Measurements from ENCODE around the gene MARCHF2. TPM values are rescaled to one million over a fixed set of nuclear protein-coding genes. Genes with fewer than 3 reads are reported as not detected.

The MARCHF2 gene
- total RNA-seq, 1 experiment from 2014 or later: 20.2 TPM

- no peak overlapping the region for H3K4me3 Mint-ChIP-seq
- H3K9me3 Mint-ChIP-seq: no peaks in the 10 kb centered on the region
- ATAC-seq: no peak
- ChIA-PET CTCF (interaction anchor here (1.7 kb wide), 1 partner anchor 48 kb away, joined by 5 read pairs; the partner anchor contains the start of gene MARCHF2), POLR2A (no interaction called here)
- DNase-seq (ENCODE audit: low spot score): no peak
- H3K4me1 Mint-ChIP-seq: peaks cover 71% of the 10 kb centered on the region
- no peaks in the 10 kb centered on the region for H3K27me3 Mint-ChIP-seq (ENCODE audit: low read depth)
- H3K36me3 Mint-ChIP-seq: peaks cover 59% of the 10 kb centered on the region
- no peak for TF ChIP-seq CBFB (CRISPR knock-in tag; IDR thresholded peaks at IDR 0.05; ENCODE audit: low read depth)
- no peak for TF ChIP-seq ZNF219 (CRISPR knock-in tag; IDR thresholded peaks at IDR 0.05; ENCODE audit: borderline replicate concordance)
- no peak for TF ChIP-seq NFE2L1 (CRISPR knock-in tag; IDR thresholded peaks at IDR 0.05)
- TF ChIP-seq TCF7 (CRISPR knock-in tag; IDR thresholded peaks at IDR 0.05; ENCODE audit: low read depth): no peak
- no peak for TF ChIP-seq USF1 (CRISPR knock-in tag; IDR thresholded peaks at IDR 0.05)
- TF ChIP-seq, protein P1, sequence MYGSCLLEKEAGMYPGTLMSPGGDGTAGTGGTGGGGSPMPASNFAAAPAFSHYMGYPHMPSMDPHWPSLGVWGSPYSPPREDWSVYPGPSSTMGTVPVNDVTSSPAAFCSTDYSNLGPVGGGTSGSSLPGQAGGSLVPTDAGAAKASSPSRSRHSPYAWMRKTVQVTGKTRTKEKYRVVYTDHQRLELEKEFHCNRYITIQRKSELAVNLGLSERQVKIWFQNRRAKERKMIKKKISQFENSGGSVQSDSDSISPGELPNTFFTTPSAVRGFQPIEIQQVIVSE (CRISPR knock-in tag; IDR thresholded peaks at IDR 0.05; ENCODE audit: borderline replicate concordance): no peak
- no peak for TF ChIP-seq HMGXB4 (CRISPR knock-in tag; IDR thresholded peaks at IDR 0.05)
- TF ChIP-seq NR2C2 (CRISPR knock-in tag; IDR thresholded peaks at IDR 0.05): no peak
- TF ChIP-seq, protein P2, sequence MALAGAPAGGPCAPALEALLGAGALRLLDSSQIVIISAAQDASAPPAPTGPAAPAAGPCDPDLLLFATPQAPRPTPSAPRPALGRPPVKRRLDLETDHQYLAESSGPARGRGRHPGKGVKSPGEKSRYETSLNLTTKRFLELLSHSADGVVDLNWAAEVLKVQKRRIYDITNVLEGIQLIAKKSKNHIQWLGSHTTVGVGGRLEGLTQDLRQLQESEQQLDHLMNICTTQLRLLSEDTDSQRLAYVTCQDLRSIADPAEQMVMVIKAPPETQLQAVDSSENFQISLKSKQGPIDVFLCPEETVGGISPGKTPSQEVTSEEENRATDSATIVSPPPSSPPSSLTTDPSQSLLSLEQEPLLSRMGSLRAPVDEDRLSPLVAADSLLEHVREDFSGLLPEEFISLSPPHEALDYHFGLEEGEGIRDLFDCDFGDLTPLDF (CRISPR knock-in tag; IDR thresholded peaks at IDR 0.05): no peak
- no peak for TF ChIP-seq NR1H2 (CRISPR knock-in tag; IDR thresholded peaks at IDR 0.05)
- peak overlapping the region; percentile 96; the same call in 1 of the 2 replicates for H3K27ac Mint-ChIP-seq
These were observed 47.6 kb downstream of the MARCHF2 start for GRCh38 chr19:8460516-8461298.

GRCh38 chr19:8461376-8461775 lies 48.3 kb downstream of the MARCHF2 start:
- ATAC-seq: no peak
- TF ChIP-seq OVOL2 (CRISPR knock-in tag; IDR thresholded peaks at IDR 0.05; ENCODE audit: borderline replicate concordance): no peak
- no peak for TF ChIP-seq SMAD4 (CRISPR knock-in tag; IDR thresholded peaks at IDR 0.05)
- no peak for TF ChIP-seq ZNF219 (CRISPR knock-in tag; IDR thresholded peaks at IDR 0.05; ENCODE audit: borderline replicate concordance)
- no peak for TF ChIP-seq HMGXB4 (CRISPR knock-in tag; IDR thresholded peaks at IDR 0.05)
- TF ChIP-seq JUN (CRISPR knock-in tag; IDR thresholded peaks at IDR 0.05): no peak
- no peak for TF ChIP-seq CBFB (CRISPR knock-in tag; IDR thresholded peaks at IDR 0.05; ENCODE audit: low read depth)
- no peak for TF ChIP-seq TCF7 (CRISPR knock-in tag; IDR thresholded peaks at IDR 0.05; ENCODE audit: low read depth)
- no peak for TF ChIP-seq ZNF138 (CRISPR knock-in tag; conservative IDR thresholded peaks at IDR 0.05)
- no peak for TF ChIP-seq PRRX2 (CRISPR knock-in tag; IDR thresholded peaks at IDR 0.05)
- TF ChIP-seq, protein P2 (CRISPR knock-in tag; IDR thresholded peaks at IDR 0.05): no peak
- TF ChIP-seq ZNF532 (CRISPR knock-in tag; IDR thresholded peaks at IDR 0.05; ENCODE audit: borderline replicate concordance): no peak
- no peak for TF ChIP-seq ZNF317 (CRISPR knock-in tag; IDR thresholded peaks at IDR 0.05; ENCODE audit: borderline replicate concordance, low read depth)
- no peak overlapping the region for H3K4me3 Mint-ChIP-seq
- H3K27me3 Mint-ChIP-seq (ENCODE audit: low read depth): no peaks in the 10 kb centered on the region
- POLR2A ChIA-PET: interaction anchor here (0.9 kb wide), 1 partner anchor 52 kb away, joined by 3 read pairs; no protein-coding TSS in a partner anchor
- CTCF ChIA-PET: interaction anchor here (1.3 kb wide), 1 partner anchor 48 kb away, joined by 9 read pairs; the partner anchor contains the start of gene MARCHF2
- H3K27ac Mint-ChIP-seq: peak overlapping the region; percentile 88
- H3K36me3 Mint-ChIP-seq: peaks cover 59% of the 10 kb centered on the region
- H3K4me1 Mint-ChIP-seq: peaks cover 65% of the 10 kb centered on the region
- no peaks in the 10 kb centered on the region for H3K9me3 Mint-ChIP-seq
- DNase-seq (ENCODE audit: low spot score): no peak

Measured in WTC11 (cell line).